SJCRH30 (cell line): ENCODE results near the gene MYO1B. TPM values are rescaled to one million over a fixed set of nuclear protein-coding genes. Genes with fewer than 3 reads are reported as not detected.

ENCODE experiments used
- DNase-seq, 2 experiments: peaks; one replicate each; pipeline ENCODE4 v3.0.0-alpha.2; 2015 to 2020
- H3K27ac ChIP-seq: fragments of 250-450 bp; sonication (Bioruptor Pico); 2 replicates; pipeline ENCODE4 v1.5.1; 2020; ENCODE audit warnings: mild to moderate bottlenecking, moderate library complexity
- H3K27me3 ChIP-seq: fragments of 250-450 bp; sonication (Bioruptor Pico); 2 replicates; pipeline ENCODE4 v1.5.1; 2020; ENCODE audit warnings: mild to moderate bottlenecking, moderate library complexity
- H3K36me3 ChIP-seq: fragments of 250-450 bp; sonication (Bioruptor Pico); 2 replicates; pipeline ENCODE4 v1.5.1; 2020; ENCODE audit warnings: mild to moderate bottlenecking, moderate library complexity
- H3K4me1 ChIP-seq: fragments of 250-450 bp; sonication (Bioruptor Pico); 2 replicates; pipeline ENCODE4 v1.5.1; 2020; ENCODE audit warnings: mild to moderate bottlenecking, moderate library complexity
- H3K4me3 ChIP-seq: fragments of 250-450 bp; sonication (Bioruptor Pico); 2 replicates; pipeline ENCODE4 v1.5.1; 2020; ENCODE audit warnings: mild to moderate bottlenecking, moderate library complexity
- H3K9me3 ChIP-seq: fragments of 250-450 bp; sonication (Bioruptor Pico); replicated peaks from 2 replicates; pipeline ENCODE4 v1.5.1; 2020; ENCODE audit warnings: mild to moderate bottlenecking, moderate library complexity
- total RNA-seq: library from RNA; depleted of rRNA; stranded (reverse); fragments of >200 nt; shearing (Covaris generic); gene quantifications from 2 replicates; pipeline ENCODE4 v1.2.3, GENCODE V29; 2014

Gene MYO1B
- total RNA-seq, 1 experiment from 2014 or later: 265 TPM

DNA sequence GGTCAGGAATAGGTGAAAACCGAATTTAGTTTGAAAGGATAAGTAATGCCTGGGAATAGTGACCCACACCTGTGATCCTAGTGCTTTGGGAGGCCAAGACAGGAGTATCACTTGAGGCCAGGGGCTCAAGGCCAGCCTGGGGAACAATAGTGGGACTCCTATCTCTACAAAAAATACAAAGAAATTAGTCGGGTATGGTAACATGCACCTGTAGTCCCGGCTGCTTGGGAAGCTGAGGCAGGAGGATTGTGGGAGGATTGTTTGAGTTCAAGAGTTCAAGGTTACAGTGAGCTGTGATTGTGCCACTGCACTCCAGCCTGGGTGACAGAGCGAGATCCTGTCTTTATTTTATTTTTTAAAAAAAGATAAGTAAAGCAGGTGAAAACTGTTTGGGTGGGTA, 3.8 kb upstream of the MYO1B start:
- no peak for DNase-seq
- Histone ChIP-seq H3K36me3 (no peaks in the 10 kb centered on the region), H3K4me1 (no peaks in the 10 kb centered on the region)

DNA sequence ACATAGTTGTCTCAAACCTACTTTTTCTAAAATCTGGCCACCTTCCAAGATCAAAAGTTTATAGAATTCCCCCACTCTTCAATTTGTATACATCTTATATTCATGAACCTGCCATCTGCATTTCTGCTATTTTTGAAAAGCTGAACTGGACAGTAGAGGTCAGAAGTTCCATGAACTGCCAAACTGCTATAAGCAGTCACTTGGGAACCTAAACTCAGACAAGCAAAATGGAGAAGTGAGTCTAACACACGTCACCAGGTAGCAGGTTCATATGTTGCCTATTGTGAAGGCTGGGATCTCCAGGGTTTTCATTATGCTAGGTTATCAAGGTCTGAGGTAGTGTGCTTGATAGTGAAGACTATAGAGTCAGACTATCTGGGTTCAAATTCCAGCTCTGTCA, 2.0 kb upstream of the MYO1B start:
- DNase-seq: no peak
- Histone ChIP-seq H3K36me3 (no peaks in the 10 kb centered on the region), H3K4me1 (peaks cover 15% of the 10 kb centered on the region), H3K9me3 (no peaks in the 10 kb centered on the region), H3K27ac (no peak overlapping the region), H3K27me3 (no peaks in the 10 kb centered on the region), H3K4me3 (no peak overlapping the region)

More for the DNA sequence above, 3.8 kb upstream of the MYO1B start:
- Histone ChIP-seq H3K27me3 (no peaks in the 10 kb centered on the region), H3K9me3 (no peaks in the 10 kb centered on the region), H3K27ac (no peak overlapping the region), H3K4me3 (no peak overlapping the region)

DNA sequence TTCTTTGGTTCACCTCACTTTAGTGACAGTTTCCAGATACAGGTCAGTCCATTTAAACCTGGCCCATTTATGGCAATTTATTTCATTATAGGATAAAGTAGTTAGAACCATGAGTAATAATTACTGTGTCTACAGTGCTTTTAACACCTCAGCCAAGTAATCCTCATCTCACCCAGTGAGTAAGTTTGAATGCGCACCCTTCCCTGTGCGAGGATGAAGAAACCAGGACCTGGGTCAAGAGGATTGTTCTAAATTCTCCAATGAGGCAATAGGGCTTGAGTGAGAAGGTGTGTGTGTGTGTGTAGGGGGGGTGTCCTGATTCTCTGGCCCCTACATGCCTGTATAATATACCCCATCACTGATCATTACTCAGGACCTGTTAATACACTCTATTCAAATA, 854 bp upstream of the MYO1B start:
- H3K27ac ChIP-seq: no peak overlapping the region
- peak overlapping the region; percentile 79; the same call in 1 of the 2 replicates for H3K4me3 ChIP-seq
- no peaks in the 10 kb centered on the region for H3K36me3 ChIP-seq
- H3K4me1 ChIP-seq: peaks cover 19% of the 10 kb centered on the region
- H3K27me3 ChIP-seq: no peaks in the 10 kb centered on the region
- no peaks in the 10 kb centered on the region for H3K9me3 ChIP-seq
- DNase-seq: no peak

DNA sequence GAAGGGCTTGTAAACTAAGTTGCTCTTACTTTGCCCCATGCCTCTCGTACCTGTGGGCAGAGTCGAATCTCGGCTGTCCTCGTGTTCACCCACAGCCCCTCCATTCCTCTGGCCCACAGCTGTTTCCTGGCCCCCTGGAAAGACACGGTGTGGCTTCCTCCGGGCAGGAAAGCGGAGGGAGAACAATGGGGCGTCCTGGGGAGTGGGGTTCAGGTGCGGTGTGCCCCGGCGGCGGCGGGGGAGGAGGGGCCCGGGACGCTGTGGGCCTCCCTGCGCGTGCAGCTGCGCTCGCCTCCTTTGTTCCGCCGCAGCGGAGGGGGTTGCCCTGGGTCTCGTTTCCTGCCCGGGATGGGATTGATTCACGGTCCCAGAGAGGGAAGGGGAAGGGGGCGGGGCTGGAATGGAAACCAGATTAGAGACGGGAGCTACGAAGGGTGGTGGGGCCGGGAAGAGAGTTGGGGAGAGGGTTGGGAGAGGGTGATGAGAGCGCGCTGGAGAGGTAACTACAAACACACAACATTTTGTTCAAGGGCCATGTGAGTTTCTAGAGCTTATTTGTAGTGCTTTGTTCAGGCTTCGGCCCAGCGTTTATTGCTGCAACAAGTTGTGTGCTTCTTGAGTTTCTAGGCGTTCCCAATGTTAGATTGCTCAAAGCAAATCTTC, 796 bp downstream of the MYO1B start:
- Histone ChIP-seq H3K4me1 (peaks cover 21% of the 10 kb centered on the region), H3K36me3 (no peaks in the 10 kb centered on the region), H3K27me3 (no peaks in the 10 kb centered on the region), H3K27ac (peak overlapping the region; percentile 91), H3K4me3 (peak overlapping the region; percentile 79), H3K9me3 (no peaks in the 10 kb centered on the region)
- DNase-seq: peak; percentile 99 to 100

DNA sequence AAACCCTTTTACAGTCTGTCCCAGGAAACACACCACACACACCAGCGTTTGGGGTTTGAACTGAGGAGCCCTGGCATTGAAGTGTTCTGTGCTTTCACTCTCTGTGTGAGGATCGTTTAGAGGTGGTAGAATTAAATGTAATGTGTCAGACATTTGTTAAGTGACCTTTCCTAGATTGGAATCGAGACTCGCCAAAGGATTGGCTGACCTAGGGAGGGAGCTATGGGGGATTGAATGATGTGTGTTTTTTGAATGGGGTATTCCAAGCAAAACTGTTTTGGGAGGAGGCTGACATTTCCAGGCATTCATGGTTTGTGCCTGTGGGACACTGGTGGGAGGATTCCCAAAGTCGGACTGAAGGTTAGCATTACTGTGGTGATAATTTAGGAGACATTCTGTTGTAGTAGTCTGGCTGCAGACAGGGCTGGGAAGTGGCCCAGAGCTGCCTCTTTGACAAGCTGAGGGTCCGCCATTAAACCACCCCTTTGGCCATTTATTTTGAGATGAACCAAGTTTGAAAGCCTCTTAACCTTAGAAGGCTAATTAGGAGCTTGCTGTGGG, 1.7 kb downstream of the MYO1B start:
- Histone ChIP-seq H3K9me3 (no peaks in the 10 kb centered on the region), H3K4me3 (peak overlapping the region; percentile 79), H3K27me3 (no peaks in the 10 kb centered on the region), H3K36me3 (no peaks in the 10 kb centered on the region), H3K4me1 (peaks cover 21% of the 10 kb centered on the region), H3K27ac (peak overlapping the region; percentile 91)
- peak in 1 of 2 experiments; percentile 65 for DNase-seq

DNA sequence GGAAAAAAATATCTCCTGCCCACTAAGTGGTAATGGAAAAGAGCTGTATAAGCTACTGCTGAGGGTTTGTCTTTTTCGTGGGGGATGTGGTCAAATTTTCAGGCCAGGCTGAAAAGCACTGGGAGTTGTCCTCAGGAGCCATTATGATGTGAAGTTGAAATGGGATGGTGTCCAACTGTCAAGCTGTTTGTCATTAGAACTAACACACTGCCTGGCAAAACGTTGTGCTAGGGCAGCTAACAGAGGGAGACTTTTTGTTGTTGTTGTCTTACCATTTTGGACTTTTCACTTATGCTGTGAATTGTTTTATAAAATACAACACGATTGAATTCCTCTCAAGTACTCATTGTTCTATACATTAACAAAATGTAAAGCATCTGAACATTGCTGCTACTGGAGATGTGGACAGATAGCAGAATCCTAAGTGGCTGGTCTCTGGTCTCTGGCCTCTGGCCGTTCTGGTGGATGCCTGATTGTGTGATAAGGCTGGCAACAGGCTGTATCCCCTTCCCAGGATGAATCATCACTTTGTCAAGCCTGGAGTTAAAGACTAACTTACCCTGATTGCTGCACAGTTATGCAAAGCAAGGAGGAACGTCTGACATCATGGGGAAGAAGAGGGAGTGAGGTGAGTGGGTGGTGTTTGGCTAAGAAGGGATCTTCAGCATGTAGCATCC, 2.3 kb downstream of the MYO1B start:
- Histone ChIP-seq H3K4me3 (no peak overlapping the region), H3K9me3 (no peaks in the 10 kb centered on the region), H3K27ac (peak overlapping the region; percentile 2; the same call in 1 of the 2 replicates), H3K36me3 (no peaks in the 10 kb centered on the region), H3K4me1 (peaks cover 21% of the 10 kb centered on the region), H3K27me3 (no peaks in the 10 kb centered on the region)
- peak; percentile 83 to 91 for DNase-seq

DNA sequence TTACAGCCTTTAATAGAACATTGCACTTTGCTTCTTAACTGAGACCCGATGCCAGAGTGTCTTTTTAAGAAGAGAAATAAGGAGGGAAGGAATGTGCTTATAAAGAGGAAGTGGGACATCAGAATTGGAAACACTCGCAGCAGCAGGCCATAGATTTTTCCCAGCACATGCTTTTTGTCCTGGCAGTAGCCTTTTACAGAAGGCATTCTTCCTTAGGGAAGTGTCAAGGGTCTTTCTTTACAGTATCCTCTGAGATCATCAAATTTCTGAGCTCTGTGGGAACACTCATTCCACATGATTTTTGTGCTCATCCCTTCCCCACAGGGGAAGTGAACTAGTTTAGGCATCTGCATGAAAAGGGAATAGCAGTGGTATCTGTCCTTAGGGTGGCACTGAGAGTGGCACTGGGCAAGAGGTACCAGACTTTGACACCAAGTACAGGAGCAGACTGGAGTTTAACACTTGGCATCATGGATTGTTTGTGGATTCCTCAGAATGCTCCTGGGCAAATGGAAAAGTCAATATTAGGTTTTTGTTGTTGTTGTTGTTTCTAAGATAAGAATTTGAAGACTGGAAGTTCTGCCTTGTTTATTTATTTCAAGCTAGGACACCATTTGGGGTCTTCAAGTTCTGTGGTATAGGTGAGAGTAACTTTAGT, 4.1 kb downstream of the MYO1B start:
- no peak overlapping the region for H3K27ac ChIP-seq
- H3K36me3 ChIP-seq: no peaks in the 10 kb centered on the region; the same call in 1 of the 2 replicates
- peaks cover 21% of the 10 kb centered on the region for H3K4me1 ChIP-seq
- DNase-seq: no peak
- H3K4me3 ChIP-seq: no peak overlapping the region
- H3K27me3 ChIP-seq: no peaks in the 10 kb centered on the region
- no peaks in the 10 kb centered on the region for H3K9me3 ChIP-seq

DNA sequence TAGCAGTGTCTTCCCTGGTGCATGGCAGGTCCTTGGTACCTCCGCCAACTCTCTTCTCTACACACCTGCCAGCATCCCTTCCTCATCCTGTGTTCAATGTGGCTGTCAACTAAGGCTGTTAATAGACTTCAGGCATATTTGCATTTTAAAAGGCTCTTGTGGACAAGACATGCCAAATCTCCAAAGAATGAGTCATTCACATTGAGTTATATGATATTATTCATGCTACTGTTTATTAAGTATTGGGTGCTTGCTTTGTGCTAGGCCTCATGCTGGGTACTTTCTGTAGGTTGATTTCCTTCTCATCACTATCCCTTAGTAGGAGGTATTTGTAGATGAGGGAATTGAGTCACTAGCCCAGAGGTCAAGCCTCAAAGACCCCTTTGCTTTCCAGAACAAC, 5.2 kb downstream of the MYO1B start:
- H3K9me3 ChIP-seq: no peaks in the 10 kb centered on the region
- H3K4me1 ChIP-seq: peaks cover 21% of the 10 kb centered on the region
- H3K4me3 ChIP-seq: no peak overlapping the region
- no peak for DNase-seq
- no peak overlapping the region for H3K27ac ChIP-seq
- no peaks in the 10 kb centered on the region for H3K27me3 ChIP-seq
- no peaks in the 10 kb centered on the region; the same call in 1 of the 2 replicates for H3K36me3 ChIP-seq

DNA sequence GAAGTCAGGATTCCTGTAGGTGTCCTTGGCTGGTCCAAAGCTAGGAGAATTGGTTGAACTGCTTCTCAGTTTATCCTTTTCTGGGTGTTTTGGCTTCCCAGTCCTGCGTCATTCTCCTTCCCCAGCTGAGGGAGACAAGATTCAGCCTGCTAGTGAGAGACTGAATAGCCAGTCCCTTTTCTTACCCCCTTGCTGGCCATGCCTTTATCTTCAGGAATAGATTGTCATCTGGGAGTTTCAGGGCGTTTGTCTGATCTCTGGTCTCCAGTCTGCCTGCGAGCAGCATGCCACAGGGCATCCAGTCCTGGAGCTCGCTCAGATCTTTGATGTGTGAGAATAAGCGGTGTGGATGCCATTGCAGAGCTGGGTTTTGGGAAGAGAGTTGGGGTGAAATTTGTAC, 5.8 kb downstream of the MYO1B start:
- H3K4me3 ChIP-seq: no peak overlapping the region
- H3K27ac ChIP-seq: no peak overlapping the region
- no peaks in the 10 kb centered on the region for H3K27me3 ChIP-seq
- DNase-seq: no peak
- H3K9me3 ChIP-seq: no peaks in the 10 kb centered on the region
- H3K36me3 ChIP-seq: no peaks in the 10 kb centered on the region; the same call in 1 of the 2 replicates
- peaks cover 21% of the 10 kb centered on the region for H3K4me1 ChIP-seq

DNA sequence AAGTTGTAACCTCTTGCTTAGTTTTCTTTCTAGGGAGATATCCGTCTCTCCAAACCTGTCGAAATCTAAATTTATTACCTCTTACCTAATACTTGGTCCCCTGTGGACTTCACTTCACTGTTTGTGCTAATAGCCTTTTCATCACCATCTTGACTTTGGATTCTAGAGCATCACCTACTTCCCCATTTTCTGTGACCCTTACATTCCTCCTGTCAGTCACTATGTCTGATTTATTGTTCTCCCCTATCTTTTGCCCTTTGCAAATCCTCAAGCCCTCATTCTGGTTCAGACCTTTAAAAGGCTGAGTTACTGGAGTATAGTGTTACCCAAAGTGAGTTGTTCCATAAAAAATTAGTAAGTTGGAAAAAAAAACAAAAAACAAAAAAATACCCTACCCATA, 7.5 kb downstream of the MYO1B start:
- no peaks in the 10 kb centered on the region; the same call in 1 of the 2 replicates for H3K36me3 ChIP-seq
- H3K4me1 ChIP-seq: peaks cover 10% of the 10 kb centered on the region
- H3K27me3 ChIP-seq: no peaks in the 10 kb centered on the region
- no peak overlapping the region for H3K4me3 ChIP-seq
- DNase-seq: no peak
- H3K27ac ChIP-seq: no peak overlapping the region
- no peaks in the 10 kb centered on the region for H3K9me3 ChIP-seq

DNA sequence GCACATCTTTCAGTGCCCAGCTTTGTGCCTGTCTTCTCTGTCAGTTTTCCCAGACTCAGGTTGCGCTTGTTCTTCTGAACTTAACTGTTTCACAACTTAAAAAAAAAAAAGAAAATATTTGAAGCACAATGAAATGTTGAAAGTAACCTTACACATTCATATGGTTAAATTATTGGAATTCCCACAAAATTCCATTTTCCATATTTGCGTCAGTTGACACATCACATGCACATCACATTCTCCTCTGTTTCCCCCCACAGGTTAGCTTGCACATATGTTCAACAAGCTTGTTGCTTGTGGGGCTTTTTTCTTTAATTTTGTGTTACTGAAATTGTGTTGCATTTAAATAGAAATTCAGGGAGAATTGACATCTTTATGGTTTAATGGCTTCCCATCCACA, 8.3 kb downstream of the MYO1B start:
- no peak overlapping the region for H3K4me3 ChIP-seq
- no peak for DNase-seq
- H3K27ac ChIP-seq: no peak overlapping the region
- H3K4me1 ChIP-seq: peaks cover 9% of the 10 kb centered on the region
- no peaks in the 10 kb centered on the region; the same call in none of the 2 replicates for H3K36me3 ChIP-seq
- no peaks in the 10 kb centered on the region for H3K27me3 ChIP-seq
- H3K9me3 ChIP-seq: no peaks in the 10 kb centered on the region

DNA sequence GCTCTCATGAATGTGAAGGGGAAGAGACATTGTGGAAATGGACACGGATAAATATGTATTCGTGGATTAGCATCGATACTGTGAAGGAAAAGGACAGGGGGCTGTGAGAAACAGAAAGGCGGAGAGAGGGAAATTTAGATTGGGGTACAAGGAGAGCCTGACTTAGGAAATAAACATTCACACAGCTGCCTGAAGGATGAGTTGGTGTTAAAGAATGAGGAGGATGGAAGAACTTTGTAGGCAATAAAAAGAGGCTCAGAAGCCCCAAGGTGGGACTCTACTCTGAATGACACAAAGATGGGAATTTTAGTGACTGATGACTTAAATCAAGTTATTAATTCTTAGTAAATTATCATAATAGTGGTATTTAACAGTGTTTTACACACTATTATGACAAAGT, 10.1 kb downstream of the MYO1B start:
- Histone ChIP-seq H3K36me3 (no peaks in the 10 kb centered on the region; the same call in none of the 2 replicates), H3K27ac (no peak overlapping the region), H3K4me1 (peaks cover 18% of the 10 kb centered on the region), H3K9me3 (no peaks in the 10 kb centered on the region), H3K4me3 (no peak overlapping the region), H3K27me3 (no peaks in the 10 kb centered on the region)
- DNase-seq: no peak

DNA sequence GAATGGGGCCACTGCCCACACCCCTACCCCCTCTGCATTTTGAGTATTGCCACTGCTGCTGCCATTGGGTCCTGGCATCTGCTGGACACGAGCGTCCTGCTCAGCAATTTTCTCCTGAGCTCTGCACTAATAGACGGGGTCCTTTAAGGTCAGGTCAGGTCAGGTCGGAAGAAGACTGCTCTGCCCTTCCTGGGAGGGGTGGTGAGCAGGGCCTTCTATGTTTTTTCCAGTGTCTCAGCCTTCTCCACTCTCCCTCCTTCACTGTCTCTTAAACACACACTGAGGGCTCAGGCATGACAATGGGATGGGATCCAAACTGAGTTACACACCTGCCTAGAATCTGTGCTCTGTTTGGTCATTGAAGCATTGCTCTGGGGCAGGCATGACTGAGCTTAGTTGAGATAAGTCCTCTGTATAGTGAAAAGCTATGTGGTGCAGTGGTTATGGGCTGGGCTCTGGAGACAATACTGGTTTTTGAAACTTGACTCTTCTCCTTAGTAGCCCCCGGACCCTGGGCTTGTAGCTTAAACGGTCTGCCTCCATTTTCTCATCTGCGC, 10.6 kb downstream of the MYO1B start:
- Histone ChIP-seq H3K4me1 (peaks cover 20% of the 10 kb centered on the region), H3K27ac (no peak overlapping the region), H3K27me3 (no peaks in the 10 kb centered on the region), H3K36me3 (peaks cover 3% of the 10 kb centered on the region), H3K4me3 (no peak overlapping the region), H3K9me3 (no peaks in the 10 kb centered on the region)
- DNase-seq: no peak

DNA sequence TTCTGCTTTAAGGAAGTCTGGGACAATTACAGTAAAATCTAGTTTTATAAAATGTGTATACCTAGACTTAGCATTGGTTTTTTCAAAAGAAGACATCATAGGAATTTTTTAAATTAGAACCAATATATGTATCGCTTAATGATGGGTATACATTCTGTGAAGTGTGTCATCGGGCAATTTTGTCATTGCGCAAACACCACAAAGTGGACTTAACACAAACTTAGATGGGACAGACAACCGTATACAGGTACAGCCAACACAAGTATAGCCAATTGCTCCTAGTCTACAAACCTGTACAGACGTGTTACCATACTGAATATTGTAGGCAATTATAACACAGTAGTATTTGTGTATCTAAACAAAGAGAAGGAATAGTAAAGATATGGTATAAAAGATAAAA, 12.7 kb downstream of the MYO1B start:
- DNase-seq: no peak
- Histone ChIP-seq H3K27me3 (no peaks in the 10 kb centered on the region), H3K27ac (no peak overlapping the region), H3K36me3 (peaks cover 3% of the 10 kb centered on the region; the same call in 1 of the 2 replicates), H3K9me3 (no peaks in the 10 kb centered on the region; the same call in 1 of the 2 replicates), H3K4me1 (peaks cover 20% of the 10 kb centered on the region), H3K4me3 (no peak overlapping the region)
